Osteoblast (primary cell): ENCODE measurements around the gene INO80C. TPM values are rescaled to one million over a fixed set of nuclear protein-coding genes. Genes with fewer than 3 reads are reported as not detected.

Experiments
- DNase-seq: peaks from one replicate; pipeline ENCODE4 v3.0.0; 2011; ENCODE audit warnings: low spot score, mixed read lengths; ENCODE audit not compliant: insufficient read length; ENCODE audit errors: missing footprints
- H2AFZ ChIP-seq: 2 replicates; pipeline ENCODE4 v1.6.0; 2011; ENCODE audit warnings: mild to moderate bottlenecking, low read length
- H3K27ac ChIP-seq: 2 replicates; pipeline ENCODE4 v1.5.1; 2011; ENCODE audit warnings: mild to moderate bottlenecking, low read depth, low read length, moderate library complexity
- H3K27me3 ChIP-seq: 2 replicates; pipeline ENCODE4 v1.6.0; 2012; ENCODE audit warnings: mild to moderate bottlenecking, control low read depth, inconsistent platforms, low read length, moderate library complexity; ENCODE audit not compliant: insufficient read depth
- H3K36me3 ChIP-seq: 2 replicates; pipeline ENCODE4 v1.5.1; 2011; ENCODE audit warnings: mild to moderate bottlenecking, low read length, control low read depth, moderate library complexity; ENCODE audit not compliant: insufficient read depth
- H3K4me1 ChIP-seq: 2 replicates; pipeline ENCODE4 v1.5.1; 2011; ENCODE audit warnings: mild to moderate bottlenecking, low read length, control low read depth, moderate library complexity; ENCODE audit not compliant: insufficient read depth
- H3K4me2 ChIP-seq: 2 replicates; pipeline ENCODE4 v1.6.0; 2011; ENCODE audit warnings: mild to moderate bottlenecking, low read length; ENCODE audit not compliant: insufficient read depth
- H3K4me3 ChIP-seq: fragments of 200-600 bp; sonication (generic); 3 replicates; pipeline ENCODE4 v1.5.1; 2012; ENCODE audit warnings: mild to moderate bottlenecking, low read length, inconsistent platforms; ENCODE audit not compliant: insufficient read depth
- H3K79me2 ChIP-seq: 2 replicates; pipeline ENCODE4 v1.6.0; 2012; ENCODE audit warnings: mild to moderate bottlenecking, low read length, control low read depth, inconsistent platforms; ENCODE audit not compliant: insufficient read depth
- H3K9me3 ChIP-seq: 2 replicates; pipeline ENCODE4 v1.5.1; 2011; ENCODE audit warnings: low read depth, low read length, control low read depth
- H4K20me1 ChIP-seq: 2 replicates; pipeline ENCODE4 v1.6.0; 2012; ENCODE audit warnings: mild to moderate bottlenecking, low read length, control low read depth; ENCODE audit not compliant: insufficient read depth
- CTCF ChIP-seq: IDR thresholded peaks from 2 replicates; pipeline ENCODE4 v1.5.1; 2011; ENCODE audit warnings: mild to moderate bottlenecking, low read depth, low read length, moderate library complexity; ENCODE audit errors: extremely low read depth
- total RNA-seq: library from RNA; depleted of rRNA; stranded (reverse); fragments of >200 nt; gene quantifications from 2 replicates; pipeline ENCODE4 v1.2.3, GENCODE V29; 2012

Gene INO80C
- total RNA-seq, 1 donor: 9.0 TPM

- no peak overlapping the region for H3K4me3 ChIP-seq
- peaks cover 8% of the 10 kb centered on the region for H3K4me1 ChIP-seq
- no peak overlapping the region for H3K27ac ChIP-seq
- H2AFZ ChIP-seq: no peak overlapping the region
- no peaks in the 10 kb centered on the region for H3K9me3 ChIP-seq
- DNase-seq: no peak
- H3K27me3 ChIP-seq: no peaks in the 10 kb centered on the region
- no peaks in the 10 kb centered on the region for H3K36me3 ChIP-seq
- no peak overlapping the region for H3K4me2 ChIP-seq
- peaks cover 75% of the 10 kb centered on the region for H3K79me2 ChIP-seq
- TF ChIP-seq CTCF: no peak
- no peaks in the 10 kb centered on the region for H4K20me1 ChIP-seq
These were observed 11.9 kb downstream of the INO80C start for GRCh38 chr18:35485852-35486251.

- H3K4me1 ChIP-seq: peaks cover 14% of the 10 kb centered on the region
- H3K4me2 ChIP-seq: no peak overlapping the region
- H3K4me3 ChIP-seq: no peak overlapping the region
- H3K27me3 ChIP-seq: no peaks in the 10 kb centered on the region
- no peaks in the 10 kb centered on the region for H4K20me1 ChIP-seq
- DNase-seq: no peak
- H3K79me2 ChIP-seq: peaks cover 68% of the 10 kb centered on the region
- H2AFZ ChIP-seq: no peak overlapping the region
- H3K36me3 ChIP-seq: no peaks in the 10 kb centered on the region
- TF ChIP-seq CTCF: no peak
- no peak overlapping the region for H3K27ac ChIP-seq
- no peaks in the 10 kb centered on the region for H3K9me3 ChIP-seq
These were observed 13.7 kb downstream of the INO80C start for GRCh38 chr18:35484034-35484433.

GRCh38 chr18:35481960-35482366 lies 15.8 kb downstream of the INO80C start:
- H3K4me1 ChIP-seq: peaks cover 35% of the 10 kb centered on the region
- DNase-seq: no peak
- no peaks in the 10 kb centered on the region for H4K20me1 ChIP-seq
- no peak overlapping the region for H3K4me3 ChIP-seq
- TF ChIP-seq CTCF: no peak
- H3K27ac ChIP-seq: no peak overlapping the region
- peaks cover 3% of the 10 kb centered on the region for H3K36me3 ChIP-seq
- no peak overlapping the region for H3K4me2 ChIP-seq
- peaks cover 65% of the 10 kb centered on the region for H3K79me2 ChIP-seq
- H2AFZ ChIP-seq: no peak overlapping the region
- no peaks in the 10 kb centered on the region for H3K27me3 ChIP-seq
- H3K9me3 ChIP-seq: no peaks in the 10 kb centered on the region

GRCh38 chr18:35479911-35480586 lies 17.7 kb downstream of the INO80C start:
- peaks cover 68% of the 10 kb centered on the region for H3K79me2 ChIP-seq
- DNase-seq: no peak
- peaks cover 8% of the 10 kb centered on the region for H3K36me3 ChIP-seq
- no peak overlapping the region for H3K4me3 ChIP-seq
- H2AFZ ChIP-seq: peak overlapping the region; percentile 44
- H3K4me2 ChIP-seq: no peak overlapping the region
- no peak for TF ChIP-seq CTCF
- no peaks in the 10 kb centered on the region for H4K20me1 ChIP-seq
- peak overlapping the region; percentile 98 for H3K27ac ChIP-seq
- H3K9me3 ChIP-seq: no peaks in the 10 kb centered on the region
- no peaks in the 10 kb centered on the region for H3K27me3 ChIP-seq
- peaks cover 41% of the 10 kb centered on the region for H3K4me1 ChIP-seq
